ENCODE results near the gene DUSP12.

Gene DUSP12

GRCh38 chr1:161771973-161772372, 22.4 kb downstream of the DUSP12 start:
- DNase-seq, result no peak

GRCh38 chr1:161772397-161772796, 22.8 kb downstream of the DUSP12 start:
- DNase-seq, result no peak

- DNase-seq, result no peak
Measured at GRCh38 chr1:161773791-161774190, 24.2 kb downstream of the DUSP12 start.

- DNase-seq, result no peak
Measured at GRCh38 chr1:161777261-161777660, 27.7 kb downstream of the DUSP12 start.

GRCh38 chr1:161778522-161778921, 28.9 kb downstream of the DUSP12 start:
- DNase-seq, result no peak

- DNase-seq, result no peak
Measured at GRCh38 chr1:161779393-161779792, 29.8 kb downstream of the DUSP12 start.

- no peak for DNase-seq
Measured at GRCh38 chr1:161781995-161782394, 32.4 kb downstream of the DUSP12 start.

- DNase-seq, result no peak
Measured at GRCh38 chr1:161782886-161783285, 33.3 kb downstream of the DUSP12 start.

- DNase-seq, result no peak
Measured at GRCh38 chr1:161784968-161785367, 35.4 kb downstream of the DUSP12 start.

GRCh38 chr1:161787355-161787754, 37.8 kb downstream of the DUSP12 start:
- no peak for DNase-seq

- no peak for DNase-seq
Measured at GRCh38 chr1:161790587-161791317, 41.2 kb downstream of the DUSP12 start.

GRCh38 chr1:161791904-161792655, 42.5 kb downstream of the DUSP12 start:
- no peak for DNase-seq

GRCh38 chr1:161792740-161793139, 43.2 kb downstream of the DUSP12 start:
- DNase-seq, result no peak

GRCh38 chr1:161799792-161800191, 50.2 kb downstream of the DUSP12 start:
- DNase-seq, result no peak

GRCh38 chr1:161801955-161802354, 52.4 kb downstream of the DUSP12 start:
- DNase-seq, result no peak

GRCh38 chr1:161803181-161803580, 53.6 kb downstream of the DUSP12 start:
- no peak for DNase-seq

- no peak for DNase-seq
Measured at GRCh38 chr1:161805399-161806197, 56.0 kb downstream of the DUSP12 start.

All from activated CD4-positive, CD25-positive, alpha-beta regulatory T cell (primary cell).